ENCODE results near the gene ARHGEF26.

DNA sequence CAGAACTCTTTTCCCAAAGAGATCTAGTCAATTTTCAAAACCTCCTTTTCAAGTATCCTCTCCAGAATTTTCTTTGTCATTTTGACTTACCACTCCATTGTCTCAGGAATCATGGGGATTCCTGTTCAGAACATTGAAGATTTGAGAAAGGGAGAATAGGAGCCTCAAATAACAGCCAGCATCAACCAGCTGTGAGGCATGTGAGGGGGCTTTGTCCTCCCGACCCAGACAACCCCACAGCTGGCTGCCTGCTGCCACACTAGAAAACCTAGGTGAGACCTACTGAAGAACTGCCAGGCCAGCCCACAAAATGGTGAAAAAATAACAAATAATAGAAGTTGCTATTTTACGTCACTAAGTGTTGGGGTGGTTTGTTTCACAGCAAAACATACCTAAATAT, 5.9 kb upstream of the ARHGEF26 start:
- TF ChIP-seq POLR2A (IDR thresholded peaks at IDR 0.05) (no peak), CTCF (IDR thresholded peaks at IDR 0.05) (no peak)
